NCI-H146 treated with DMSO at 0.1 percent for 48 hours (cell line): ENCODE data around the gene FAHD2A.
"Not testable (repeated sequence)": the region's sequence is repeated elsewhere in the genome, so short reads cannot be mapped to it uniquely, and the experiment has no call there.

Experiments
- DNase-seq: peaks from one replicate; lab custom pipeline; 2025; ENCODE audit not compliant: unreplicated experiment; lab: John Stamatoyannopoulos, UW

FAHD2A gene

DNA sequence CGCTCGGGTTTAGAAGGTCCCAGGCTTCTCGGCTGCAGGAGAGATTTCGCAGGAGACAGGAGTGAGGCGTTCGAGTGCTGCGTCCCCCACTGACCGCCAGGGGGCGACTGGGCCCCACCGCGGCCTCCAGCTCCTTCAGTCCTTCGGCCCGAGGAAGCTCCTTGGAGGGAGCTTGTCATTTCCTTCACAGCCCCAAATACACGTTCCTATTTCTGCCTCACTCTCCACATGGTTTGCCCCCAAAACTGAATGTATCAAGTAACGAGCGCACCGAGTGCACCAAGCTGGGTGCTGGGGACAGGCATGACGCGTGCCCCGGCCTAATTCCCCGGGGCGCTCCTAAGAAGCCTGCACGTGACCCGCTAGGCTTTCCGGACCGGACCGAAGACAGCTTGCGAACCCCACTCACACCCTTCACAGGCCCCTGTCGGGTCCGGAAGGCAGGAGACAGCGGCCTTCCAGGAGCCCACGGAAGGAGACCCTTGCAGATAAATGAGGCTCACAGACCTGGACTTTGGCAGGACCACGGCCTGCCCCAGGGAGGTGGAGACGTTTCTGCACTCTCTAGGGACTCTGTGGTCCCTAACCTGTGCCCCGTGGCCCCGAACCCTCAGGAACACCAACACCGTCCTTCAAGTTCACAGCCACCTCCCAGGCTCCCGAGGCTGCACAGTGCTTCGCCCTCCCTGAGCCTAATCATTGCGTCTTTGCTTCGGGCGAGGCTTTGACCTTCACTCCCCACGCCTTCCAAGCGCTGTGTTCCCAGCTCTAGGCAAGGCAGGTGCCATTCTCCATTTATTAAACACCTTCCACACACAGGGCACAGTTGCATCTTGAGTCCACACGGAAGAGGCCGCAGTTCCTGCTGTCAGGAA, 13.0 kb upstream of the FAHD2A start:
- DNase-seq = peak; percentile 33

DNA sequence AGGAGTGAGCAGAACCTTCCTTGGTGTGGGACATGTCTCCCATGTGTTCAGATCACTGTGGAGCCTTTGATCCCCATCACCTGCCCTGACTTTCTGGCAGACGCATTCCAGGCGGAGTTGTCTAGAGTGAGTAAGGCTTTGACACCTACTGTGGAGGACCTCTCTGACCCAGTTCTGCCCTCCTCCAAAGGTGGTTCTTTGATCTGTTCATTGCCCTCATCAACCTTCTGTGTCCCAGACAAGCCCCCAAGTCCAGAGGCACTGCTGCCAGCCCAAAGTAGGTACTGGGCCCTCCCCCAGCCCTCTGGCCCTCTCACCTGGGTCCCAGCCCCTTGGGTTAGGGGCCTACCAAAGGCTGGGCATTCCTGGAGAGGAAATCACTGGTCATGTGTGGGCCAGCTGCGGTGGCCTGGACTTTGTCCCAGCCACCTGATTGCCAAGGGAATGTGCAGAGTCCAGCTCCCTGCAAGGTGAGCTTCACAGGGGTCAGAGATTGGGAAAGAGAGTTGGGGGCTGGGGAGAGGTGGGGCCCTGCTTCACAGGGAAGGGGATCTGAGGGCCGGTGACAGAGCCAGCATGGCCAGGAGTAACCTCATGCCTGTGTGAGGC, 12.1 kb upstream of the FAHD2A start:
- DNase-seq = no peak

DNA sequence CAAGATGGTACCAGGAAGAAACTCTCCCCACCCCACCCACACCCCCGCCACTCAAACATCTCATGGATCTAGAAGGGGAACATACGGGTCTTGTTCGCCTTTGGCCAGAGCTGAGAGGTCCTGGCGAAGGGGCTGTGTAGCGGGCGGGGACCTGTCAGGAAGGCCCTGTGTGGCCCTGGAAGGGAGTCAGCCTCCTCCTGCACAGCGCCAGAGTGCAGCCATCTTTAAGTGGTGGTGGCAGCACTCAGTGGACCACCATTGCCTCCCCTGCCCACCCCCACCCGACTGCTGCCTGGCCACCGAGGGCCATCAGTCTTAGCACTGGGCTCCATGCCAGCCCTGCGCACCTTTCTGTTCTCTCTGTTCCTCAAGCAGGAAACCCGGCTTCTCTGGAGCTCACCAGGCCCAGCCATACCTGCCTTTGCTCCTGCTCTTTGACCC, 11.6 kb upstream of the FAHD2A start:
- DNase-seq = no peak

DNA sequence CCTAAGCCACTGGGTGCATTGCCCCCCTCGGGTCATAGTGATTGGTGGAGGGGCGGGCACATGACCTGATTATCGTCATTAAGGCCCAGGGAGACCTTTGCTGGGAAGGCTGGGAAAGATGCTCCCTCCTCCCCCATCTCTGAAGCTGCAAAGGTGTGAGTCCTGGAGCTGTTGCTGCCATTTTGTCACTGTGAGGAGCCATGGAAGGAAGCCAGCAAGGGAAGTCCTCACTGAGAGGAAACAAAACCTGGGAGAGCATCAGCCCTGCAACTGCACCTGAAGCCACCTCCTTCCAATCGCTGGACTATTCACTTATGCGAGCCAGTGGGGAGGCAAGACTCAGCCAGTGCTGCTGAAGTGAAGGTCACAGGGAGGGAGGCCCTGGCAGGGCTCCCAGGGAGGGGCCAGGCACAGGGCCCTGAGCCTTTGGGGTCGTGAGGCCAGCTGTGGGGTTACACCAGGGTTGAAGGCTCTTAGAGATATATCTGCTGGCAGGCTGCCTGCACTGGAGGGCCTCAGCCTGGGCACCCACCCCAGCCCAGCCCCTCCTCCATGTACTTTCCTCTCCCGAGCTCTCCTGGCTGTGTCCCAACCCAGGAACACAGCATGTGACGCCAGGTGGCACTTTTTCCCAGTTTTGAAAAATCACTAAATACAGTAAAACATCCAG, 10.7 kb upstream of the FAHD2A start:
- no peak for DNase-seq

DNA sequence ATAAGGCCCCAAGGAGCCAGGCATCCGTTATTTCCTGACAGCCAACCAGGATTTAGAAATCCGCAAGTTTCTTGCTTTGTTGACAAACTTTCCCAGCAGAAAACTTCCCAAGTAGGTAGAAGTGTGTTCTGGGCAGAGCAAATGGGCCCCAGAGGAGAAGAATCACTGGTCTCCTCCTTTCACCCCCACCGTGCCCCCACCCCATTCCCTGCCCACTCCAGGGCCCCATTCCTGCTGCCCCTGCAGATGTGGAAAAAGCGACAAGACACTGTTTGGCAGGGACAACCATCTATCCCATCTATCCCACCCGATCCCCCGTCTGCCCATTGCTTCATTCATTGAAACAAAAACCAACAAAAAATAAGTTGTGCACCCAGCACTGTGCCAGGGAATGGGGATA, 10.2 kb upstream of the FAHD2A start:
- no peak for DNase-seq

DNA sequence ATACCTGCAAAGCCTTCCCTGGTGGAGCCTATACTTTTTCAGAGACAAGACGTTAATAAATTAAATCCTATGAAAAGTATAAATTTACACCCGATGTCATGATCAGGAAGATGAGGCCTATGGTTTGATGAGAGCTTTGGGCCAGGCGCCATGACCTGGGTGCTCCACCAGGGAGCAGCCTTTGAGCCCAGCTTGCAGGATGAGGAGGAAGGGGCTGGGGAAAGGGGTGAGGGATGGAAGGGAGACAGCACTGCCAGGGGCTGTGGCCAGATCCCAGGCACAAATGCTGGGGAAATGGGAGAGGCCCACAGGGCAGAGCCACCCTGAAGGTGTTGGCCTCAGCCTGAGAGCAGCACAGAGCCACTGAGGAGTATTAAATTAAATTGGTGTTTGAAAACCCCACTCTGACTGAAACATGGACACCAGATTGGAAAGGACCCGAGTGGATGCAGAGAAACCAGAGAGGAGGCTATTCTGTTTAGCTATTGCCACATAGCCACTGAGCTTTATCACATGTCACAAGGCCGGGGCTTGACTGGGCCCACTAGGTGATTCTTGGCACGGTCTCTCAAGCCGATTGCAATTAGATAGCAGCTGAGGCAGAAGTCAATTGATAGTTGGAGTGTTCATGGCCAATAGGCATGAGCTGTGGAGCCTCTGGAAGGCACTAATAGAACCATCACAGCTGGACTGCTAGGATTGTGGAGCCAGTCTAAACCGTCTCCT, 9.6 kb upstream of the FAHD2A start:
- no peak for DNase-seq

DNA sequence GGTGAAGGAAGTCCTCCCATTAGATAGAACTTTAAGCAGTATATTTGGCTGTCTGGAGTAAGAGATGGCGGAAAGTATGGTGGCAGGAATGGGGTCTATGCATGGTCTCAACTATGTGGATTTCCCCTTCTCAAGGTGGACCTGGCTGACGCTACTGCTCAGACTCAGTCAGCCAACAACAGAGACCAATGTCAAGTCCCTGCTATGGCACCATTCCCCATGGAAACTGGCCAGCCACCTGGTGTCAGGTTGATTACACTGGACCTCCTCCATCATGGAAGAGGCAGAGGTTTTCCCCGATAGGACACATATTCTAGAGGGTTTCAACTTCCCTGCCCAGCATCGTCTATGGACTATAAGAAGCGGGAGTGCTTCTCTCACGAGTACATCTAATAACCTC, 8.6 kb upstream of the FAHD2A start:
- DNase-seq = no peak

DNA sequence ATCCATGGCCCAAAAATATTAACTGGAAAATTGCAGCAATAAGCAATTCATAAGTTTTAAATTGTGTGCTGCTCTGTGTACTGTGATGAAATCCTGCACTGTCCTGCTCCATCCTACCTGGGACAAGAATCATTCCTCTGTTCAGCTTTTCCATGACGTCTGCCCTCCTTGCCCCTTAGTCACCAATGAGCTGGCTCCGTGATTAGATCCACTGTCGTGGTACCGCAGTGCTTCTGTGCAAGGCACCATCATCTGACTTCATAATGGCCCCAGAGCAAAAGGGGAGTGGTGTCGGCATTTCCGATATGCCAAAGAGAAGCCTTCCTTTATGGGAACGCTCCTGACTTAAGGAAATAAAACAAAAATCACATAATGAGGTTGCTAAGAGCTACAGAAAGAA, 3.4 kb upstream of the FAHD2A start:
- DNase-seq = no peak

DNA sequence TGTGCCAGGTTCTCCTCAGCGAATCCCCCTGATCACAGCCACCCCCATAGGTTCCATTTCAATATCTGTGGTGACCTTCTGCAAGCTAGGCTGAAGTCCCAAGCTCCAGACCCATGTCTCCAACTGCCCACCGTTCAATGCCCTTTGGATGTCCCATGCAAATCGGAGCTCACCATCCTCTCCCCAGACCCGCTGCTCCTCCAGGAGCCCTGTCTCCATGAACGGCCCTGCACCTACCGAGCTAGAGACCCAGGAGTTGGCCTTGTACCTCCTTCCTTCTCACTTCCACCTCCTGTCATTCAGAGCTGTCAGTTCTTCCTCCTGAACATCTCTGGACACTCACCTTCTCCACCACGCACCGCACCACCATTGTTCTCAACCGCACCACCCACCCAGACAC, 1.0 kb upstream of the FAHD2A start:
- no peak for DNase-seq

DNA sequence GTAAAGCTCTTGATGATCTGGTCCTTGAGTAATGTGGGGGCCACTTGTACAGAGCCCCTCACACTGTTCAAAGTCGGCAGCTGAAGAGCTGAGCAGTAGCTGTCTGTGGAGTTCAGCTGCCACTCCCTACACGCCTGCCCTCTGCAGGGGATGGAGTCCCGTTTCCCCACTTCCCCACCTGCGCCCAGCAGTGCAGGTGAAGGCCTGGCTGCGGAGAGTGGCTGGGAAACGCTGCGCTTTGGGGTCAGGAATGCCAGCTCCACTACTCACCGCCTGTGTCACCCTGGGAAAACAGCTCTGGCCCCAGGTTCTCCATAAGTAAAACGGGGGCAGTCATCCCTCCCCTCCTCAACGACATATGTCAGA, 521 bp upstream of the FAHD2A start:
- not testable (repeated sequence) for DNase-seq

DNA sequence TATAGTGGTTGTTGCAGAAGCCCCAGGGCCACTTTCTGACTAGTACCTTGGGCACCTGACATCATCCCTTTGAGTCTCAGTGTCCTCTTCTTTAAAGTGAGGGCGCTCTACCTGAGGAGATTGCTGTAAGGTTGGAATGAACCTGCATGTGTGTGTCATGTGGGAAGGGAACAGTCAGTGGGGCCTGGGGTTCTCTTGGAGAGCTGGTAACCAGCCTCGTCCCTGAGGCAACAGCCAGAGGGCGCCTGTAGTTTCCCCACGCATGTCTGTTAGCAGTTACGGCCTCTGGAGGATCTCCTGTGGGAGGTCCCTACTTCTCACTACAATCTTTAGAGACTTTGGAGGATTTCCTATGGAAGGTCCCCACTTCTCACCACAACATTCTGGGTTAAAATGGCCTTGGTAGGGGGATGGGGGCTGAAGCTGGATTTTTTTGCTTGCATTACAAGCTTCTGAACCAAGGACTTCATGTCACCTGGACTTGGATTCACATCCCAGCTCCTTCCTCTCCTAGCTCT, 755 bp downstream of the FAHD2A start:
- DNase-seq = not testable (repeated sequence)

DNA sequence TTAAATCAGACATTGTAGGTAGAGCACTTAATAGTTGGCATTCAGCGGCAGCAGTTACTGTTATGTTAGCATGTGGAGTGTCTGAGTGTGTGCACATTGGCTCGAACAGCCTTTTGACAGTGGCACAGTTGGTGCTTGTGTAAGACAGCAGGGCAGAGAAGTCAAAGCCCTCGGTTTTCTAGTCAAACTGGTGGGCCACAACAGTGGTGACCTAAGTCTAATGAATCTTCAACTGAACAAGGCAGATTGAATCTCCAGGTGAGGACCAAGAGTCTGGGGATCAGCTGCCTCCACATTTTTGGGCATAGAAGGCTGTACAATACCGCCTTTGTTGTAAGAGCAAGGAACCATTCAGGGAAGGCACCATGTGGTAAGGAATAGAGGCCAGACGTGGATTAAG, 1.3 kb downstream of the FAHD2A start:
- not testable (repeated sequence) for DNase-seq

DNA sequence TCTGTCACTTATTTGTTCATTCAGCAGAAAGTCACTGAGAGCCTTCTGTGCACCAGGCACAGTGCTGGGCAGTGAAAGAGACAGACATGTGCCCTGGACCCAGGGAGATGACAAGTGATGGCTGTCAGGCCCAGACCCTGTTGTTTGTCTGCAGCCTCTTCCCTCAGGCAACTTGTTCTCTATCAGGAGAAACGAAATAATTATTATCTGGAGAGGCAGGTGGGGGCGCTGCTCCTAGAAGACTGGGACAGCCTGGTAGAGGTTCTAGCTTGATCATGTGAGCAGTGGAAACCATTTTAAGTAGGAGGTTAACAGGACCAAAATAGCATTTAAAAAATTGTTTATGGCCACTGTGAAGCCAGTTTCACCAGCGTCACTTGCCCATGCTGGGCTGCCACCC, 2.2 kb downstream of the FAHD2A start:
- not testable (repeated sequence) for DNase-seq

DNA sequence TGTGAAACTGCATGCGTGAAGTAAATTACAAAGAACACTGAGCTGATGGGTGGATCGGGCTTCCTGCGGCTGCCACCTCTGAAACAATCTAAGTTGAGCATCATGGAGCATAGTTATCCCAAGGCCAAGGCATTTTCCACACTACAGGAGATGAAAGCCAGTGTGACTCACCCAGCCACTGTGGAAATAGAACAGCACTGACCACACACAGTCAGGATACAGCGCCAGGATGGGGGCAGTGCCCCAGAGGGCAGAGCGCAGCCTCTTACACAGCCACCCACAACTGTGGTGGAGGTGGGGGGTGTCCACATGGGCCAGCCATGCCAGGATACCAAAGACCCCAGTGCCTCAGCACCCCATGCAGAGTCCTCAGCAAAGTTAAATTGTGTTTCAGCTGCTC, 8.7 kb downstream of the FAHD2A start:
- DNase-seq = not testable (repeated sequence)

DNA sequence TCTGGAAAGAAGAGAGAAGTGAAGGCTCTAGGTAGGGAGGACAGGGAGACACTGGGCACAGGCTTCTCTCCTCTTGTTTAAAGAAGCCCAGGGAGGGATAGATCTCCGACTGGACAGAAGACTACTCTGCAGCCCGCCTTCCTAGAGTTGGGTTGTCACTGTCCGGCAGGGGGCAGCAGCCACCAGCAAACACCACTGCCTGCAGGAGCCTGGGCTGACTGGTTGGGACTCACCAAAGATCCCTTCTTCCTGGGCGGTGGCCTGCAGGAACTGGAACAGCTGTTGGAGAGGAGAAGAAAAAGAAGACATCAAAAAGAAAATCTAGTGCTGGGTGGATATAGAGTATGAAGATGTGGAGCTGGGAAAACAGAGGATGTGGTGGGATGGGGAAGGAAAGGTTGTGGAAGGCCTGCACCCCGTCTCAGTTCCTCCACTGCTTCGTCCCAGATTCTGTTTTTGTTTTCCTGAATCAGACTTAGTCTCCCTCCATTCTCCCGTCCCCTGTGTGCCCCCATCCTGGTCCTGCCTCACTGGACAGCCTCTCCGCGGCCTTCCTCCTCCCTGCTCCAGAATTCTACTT, 11.6 kb downstream of the FAHD2A start:
- peak; percentile 19 for DNase-seq

DNA sequence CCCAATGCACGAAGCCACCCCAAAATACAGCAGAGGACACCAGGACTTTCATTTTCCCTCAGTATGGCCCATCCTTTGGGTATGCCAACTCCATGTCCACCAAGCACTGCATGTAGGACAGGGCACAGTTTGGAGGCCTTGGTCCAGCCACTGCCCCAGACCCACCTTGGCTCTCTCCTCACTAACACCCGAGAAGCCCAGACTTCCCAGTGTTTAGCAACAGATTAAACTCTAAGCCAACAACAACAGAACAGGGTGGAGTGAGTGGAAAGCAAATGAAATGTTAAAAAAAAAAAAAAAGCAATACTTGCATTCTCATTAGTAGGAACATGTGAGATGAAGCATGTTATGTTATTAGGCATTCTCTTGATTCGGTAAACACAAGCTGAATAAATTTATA, 12.6 kb downstream of the FAHD2A start:
- DNase-seq = not testable (repeated sequence)

DNA sequence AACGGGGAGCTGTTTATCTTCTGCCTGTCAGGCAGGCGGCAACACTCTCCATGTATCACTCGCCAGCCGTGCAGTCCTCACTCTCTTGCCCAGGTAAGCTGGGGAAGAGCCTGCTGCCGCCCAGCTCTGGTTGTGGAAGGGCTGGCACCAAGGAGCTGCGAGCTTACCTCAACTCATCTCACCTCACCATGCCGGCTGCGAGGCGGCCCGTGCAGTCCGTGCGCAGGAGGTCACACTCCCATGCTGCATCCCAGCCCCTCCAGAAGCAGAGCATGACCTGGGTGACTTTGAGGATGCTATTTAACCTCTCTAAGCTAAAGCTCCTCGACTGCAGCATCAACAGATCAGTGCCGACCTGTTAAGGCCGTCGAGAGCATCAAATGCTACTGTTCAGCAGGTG, 13.1 kb downstream of the FAHD2A start:
- DNase-seq = not testable (repeated sequence)

DNA sequence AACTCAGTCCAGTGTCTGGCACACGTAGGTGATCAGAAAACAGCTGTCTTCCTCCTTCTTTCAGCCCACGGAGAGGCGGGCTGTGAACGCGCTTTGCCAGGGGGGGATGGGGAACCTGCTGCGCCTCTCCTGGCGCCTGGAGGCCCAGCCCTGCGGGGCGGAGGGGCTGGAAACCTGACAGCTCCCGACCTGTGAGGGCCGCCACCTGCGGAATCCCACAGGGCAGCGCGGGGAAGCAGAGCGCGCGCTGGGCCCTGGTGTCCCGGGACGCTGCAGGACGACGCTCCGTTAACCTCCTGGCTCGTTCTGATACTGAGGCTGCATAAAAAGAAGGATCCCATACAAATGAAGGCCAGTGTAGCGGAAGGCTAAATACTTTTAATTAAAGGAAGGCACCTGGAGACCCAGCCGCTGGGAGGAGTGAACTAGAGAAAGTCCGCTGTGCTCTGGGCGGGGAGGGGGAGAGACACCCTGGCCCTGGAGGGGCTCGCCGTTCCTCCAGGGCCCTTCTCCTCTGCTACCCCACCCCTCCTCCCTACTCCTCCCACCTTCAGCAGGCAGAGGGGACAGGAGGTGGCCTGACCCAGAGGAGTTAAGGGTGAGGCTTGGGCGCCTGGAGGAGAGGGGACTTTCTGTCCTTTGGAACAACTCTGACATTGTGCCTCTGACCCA, 24.8 kb downstream of the FAHD2A start:
- DNase-seq = not testable (repeated sequence)

DNA sequence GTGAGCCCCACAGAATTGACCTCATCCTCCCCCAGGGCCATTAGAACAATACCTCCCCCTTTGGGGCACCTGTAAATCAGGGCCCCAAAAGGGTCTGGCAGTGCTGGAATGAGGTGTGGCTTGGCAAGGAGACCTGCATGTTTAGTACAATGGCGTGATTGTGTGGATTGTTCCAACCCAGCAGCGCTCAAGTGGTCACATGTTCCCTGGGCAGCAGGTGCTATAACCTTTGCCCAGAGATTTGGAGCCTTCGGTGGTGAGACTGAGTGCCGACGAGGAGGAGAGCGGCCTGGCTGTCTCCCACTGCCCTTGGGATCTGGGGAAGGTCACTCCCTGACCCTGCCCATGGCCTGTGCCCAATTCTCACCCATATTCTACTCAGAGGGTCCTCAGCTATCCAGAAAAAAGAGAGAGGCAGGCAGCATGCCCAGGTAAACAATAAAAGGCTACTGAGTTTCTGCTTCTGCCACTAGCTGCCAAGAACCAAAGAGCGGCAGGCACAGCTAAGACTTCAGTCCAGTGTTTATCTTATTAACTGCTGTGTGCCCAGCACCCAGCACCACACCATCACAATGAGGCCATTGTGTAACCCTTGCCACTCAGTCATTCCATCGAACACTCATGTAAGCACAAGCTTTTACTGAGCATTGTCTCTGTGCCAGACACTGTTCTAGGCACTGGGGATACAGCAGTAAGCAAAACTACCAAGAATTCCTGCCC, 27.4 kb downstream of the FAHD2A start:
- not testable (repeated sequence) for DNase-seq

DNA sequence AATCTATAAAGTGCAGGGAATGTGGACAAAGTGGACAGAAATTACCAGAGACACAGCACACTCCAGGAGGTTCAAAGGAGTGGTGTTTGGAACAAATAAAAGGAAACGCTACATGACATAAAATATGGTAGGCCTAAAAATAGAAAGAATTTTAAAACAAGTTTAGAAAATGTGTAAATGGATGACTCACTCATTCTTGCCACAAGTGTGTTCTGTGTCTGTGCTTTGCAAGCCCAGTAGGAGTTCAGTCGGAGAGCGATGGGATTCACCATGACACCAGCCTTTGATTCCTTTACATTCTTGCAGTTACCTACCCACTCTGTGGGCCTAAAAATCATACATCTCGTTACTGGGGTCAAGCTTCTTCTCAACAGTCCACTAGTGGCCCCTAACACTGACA, 30.9 kb downstream of the FAHD2A start:
- not testable (repeated sequence) for DNase-seq
